ENCODE data around the gene MCM9.
"Not testable (repeated sequence)": the region's sequence is repeated elsewhere in the genome, so short reads cannot be mapped to it uniquely, and the experiment has no call there.

The MCM9 gene

GRCh38 chr6:118869350-118869749 is 65.6 kb downstream of the MCM9 start:
- TF ChIP-seq ZEB2 (tag by site-specific recombination; IDR thresholded peaks at IDR 0.05) (no peak), ZSCAN5A (tag by site-specific recombination; IDR thresholded peaks at IDR 0.05) (no peak), ZNF560 (tag by site-specific recombination; IDR thresholded peaks at IDR 0.05; ENCODE audit: borderline replicate concordance) (no peak), KLF1 (tag by site-specific recombination; IDR thresholded peaks at IDR 0.05) (no peak), ZBTB7A (tag by site-specific recombination; IDR thresholded peaks at IDR 0.05; ENCODE audit: low read depth) (no peak), ZBTB20 (tag by site-specific recombination; IDR thresholded peaks at IDR 0.05) (no peak), ZNF280C (tag by site-specific recombination; IDR thresholded peaks at IDR 0.05) (no peak), ZNF121 (tag by site-specific recombination; IDR thresholded peaks at IDR 0.05) (no peak)
- TF ChIP-seq, protein P1, sequence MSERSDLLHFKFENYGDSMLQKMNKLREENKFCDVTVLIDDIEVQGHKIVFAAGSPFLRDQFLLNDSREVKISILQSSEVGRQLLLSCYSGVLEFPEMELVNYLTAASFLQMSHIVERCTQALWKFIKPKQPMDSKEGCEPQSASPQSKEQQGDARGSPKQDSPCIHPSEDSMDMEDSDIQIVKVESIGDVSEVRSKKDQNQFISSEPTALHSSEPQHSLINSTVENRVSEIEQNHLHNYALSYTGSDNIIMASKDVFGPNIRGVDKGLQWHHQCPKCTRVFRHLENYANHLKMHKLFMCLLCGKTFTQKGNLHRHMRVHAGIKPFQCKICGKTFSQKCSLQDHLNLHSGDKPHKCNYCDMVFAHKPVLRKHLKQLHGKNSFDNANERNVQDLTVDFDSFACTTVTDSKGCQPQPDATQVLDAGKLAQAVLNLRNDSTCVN (tag by site-specific recombination; optimal IDR thresholded peaks at IDR 0.05): no peak
- CTCF ChIA-PET: interaction anchor here (1.0 kb wide), 1 partner anchor 94 kb away, joined by 5 read pairs; no protein-coding TSS in a partner anchor
- Histone ChIP-seq H3K4me3 (ENCODE audit: low read depth, low read length) (no peak overlapping the region), H3K9me3 (ENCODE audit: control insufficient read depth, insufficient read depth, low read depth, low read length) (no peaks in the 10 kb centered on the region), H3K4me1 (ENCODE audit: control insufficient read depth, insufficient read depth, low read length) (no peaks in the 10 kb centered on the region), H3K27ac (ENCODE audit: extremely low read depth, low read depth, low read length) (no peak overlapping the region), H3K36me3 (ENCODE audit: control insufficient read depth in 2 of 2, insufficient read depth in 1 of 2, low read length in 2 of 2) (no peaks in the 10 kb centered on the region; a peak in 1 of 3 replicates)
- POLR2A ChIA-PET: no interaction called here

- H3K4me3 ChIP-seq (ENCODE audit: low read depth, low read length); CTCF ChIA-PET; H3K4me1 ChIP-seq (ENCODE audit: control insufficient read depth, insufficient read depth, low read length); H3K9me3 ChIP-seq (ENCODE audit: control insufficient read depth, insufficient read depth, low read depth, low read length); H3K36me3 ChIP-seq (ENCODE audit: control insufficient read depth in 2 of 2, insufficient read depth in 1 of 2, low read length in 2 of 2); H3K27ac ChIP-seq (ENCODE audit: extremely low read depth, low read depth, low read length); POLR2A ChIA-PET: not testable (repeated sequence)
- TF ChIP-seq ZNF146 (tag by site-specific recombination; IDR thresholded peaks at IDR 0.05): peak; percentile 83
- TF ChIP-seq, protein P2, sequence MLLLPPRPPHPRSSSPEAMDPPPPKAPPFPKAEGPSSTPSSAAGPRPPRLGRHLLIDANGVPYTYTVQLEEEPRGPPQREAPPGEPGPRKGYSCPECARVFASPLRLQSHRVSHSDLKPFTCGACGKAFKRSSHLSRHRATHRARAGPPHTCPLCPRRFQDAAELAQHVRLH (tag by site-specific recombination; IDR thresholded peaks at IDR 0.05): 0 out of 2 replicates have a peak, but pooled peaks have one; percentile 61
These were observed 66.1 kb downstream of the MCM9 start for GRCh38 chr6:118868901-118869300.

DNA sequence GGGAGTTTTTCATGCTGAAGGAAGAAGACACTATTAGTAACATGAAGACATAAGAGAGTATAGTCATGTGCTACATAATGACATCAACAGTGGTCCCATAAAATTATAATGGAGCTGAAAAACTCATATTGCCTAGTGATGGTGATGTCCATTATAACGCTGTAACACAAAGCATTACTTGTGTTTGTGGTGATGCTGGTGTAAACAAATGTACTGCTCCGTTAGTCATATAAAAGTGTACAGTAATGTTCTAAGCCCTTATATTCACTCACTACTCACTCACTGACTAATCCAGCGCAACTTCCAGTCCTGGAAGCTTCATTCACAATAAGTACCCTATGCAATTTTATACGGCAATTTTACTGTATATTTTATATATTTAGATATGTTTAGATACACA is 67.8 kb downstream of the MCM9 start:
- H3K27ac ChIP-seq (ENCODE audit: extremely low read depth, low read depth, low read length): no peak overlapping the region
- H3K4me3 ChIP-seq (ENCODE audit: low read depth, low read length): no peak overlapping the region
- POLR2A ChIA-PET: no interaction called here
- CTCF ChIA-PET: no interaction called here
- H3K9me3 ChIP-seq (ENCODE audit: control insufficient read depth, insufficient read depth, low read depth, low read length): no peaks in the 10 kb centered on the region
- H3K36me3 ChIP-seq (ENCODE audit: control insufficient read depth in 2 of 2, insufficient read depth in 1 of 2, low read length in 2 of 2): no peaks in the 10 kb centered on the region; a peak in 1 of 3 replicates
- H3K4me1 ChIP-seq (ENCODE audit: control insufficient read depth, insufficient read depth, low read length): no peaks in the 10 kb centered on the region
- TF ChIP-seq ZNF280D (tag by site-specific recombination; IDR thresholded peaks at IDR 0.05) (no peak), ZNF140 (tag by site-specific recombination; IDR thresholded peaks at IDR 0.05) (no peak), ZBTB7A (tag by site-specific recombination; IDR thresholded peaks at IDR 0.05; ENCODE audit: low read depth) (no peak), ZNF362 (tag by site-specific recombination; IDR thresholded peaks at IDR 0.05) (no peak), ZSCAN30 (tag by site-specific recombination; IDR thresholded peaks at IDR 0.05) (no peak), KLF8 (tag by site-specific recombination; IDR thresholded peaks at IDR 0.05) (no peak), ZNF366 (tag by site-specific recombination; conservative IDR thresholded peaks at IDR 0.05) (no peak)
- TF ChIP-seq, protein P3, sequence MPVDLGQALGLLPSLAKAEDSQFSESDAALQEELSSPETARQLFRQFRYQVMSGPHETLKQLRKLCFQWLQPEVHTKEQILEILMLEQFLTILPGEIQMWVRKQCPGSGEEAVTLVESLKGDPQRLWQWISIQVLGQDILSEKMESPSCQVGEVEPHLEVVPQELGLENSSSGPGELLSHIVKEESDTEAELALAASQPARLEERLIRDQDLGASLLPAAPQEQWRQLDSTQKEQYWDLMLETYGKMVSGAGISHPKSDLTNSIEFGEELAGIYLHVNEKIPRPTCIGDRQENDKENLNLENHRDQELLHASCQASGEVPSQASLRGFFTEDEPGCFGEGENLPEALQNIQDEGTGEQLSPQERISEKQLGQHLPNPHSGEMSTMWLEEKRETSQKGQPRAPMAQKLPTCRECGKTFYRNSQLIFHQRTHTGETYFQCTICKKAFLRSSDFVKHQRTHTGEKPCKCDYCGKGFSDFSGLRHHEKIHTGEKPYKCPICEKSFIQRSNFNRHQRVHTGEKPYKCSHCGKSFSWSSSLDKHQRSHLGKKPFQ (tag by site-specific recombination; IDR thresholded peaks at IDR 0.05): no peak
- TF ChIP-seq, protein P4, sequence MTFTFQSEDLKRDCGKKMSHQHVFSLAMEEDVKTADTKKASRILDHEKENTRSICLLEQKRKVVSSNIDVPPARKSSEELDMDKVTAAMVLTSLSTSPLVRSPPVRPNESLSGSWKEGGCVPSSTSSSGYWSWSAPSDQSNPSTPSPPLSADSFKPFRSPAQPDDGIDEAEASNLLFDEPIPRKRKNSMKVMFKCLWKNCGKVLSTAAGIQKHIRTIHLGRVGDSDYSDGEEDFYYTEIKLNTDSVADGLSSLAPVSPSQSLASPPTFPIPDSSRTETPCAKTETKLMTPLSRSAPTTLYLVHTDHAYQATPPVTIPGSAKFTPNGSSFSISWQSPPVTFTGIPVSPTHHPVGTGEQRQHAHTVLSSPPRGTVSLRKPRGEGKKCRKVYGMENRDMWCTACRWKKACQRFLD (tag by site-specific recombination; IDR thresholded peaks at IDR 0.05): no peak
